Fibroblast of lung (primary cell): Measurements from ENCODE around the gene SHROOM3.

Experiments used
- EZH2 ChIP-seq: IDR thresholded peaks from 2 replicates; pipeline ENCODE4 v1.5.1; 2012; ENCODE audit warnings: low read length, control low read depth, mild to moderate bottlenecking; ENCODE audit errors: missing control alignments
- TF ChIP-seq, protein P1 (sequence below), 2 donors: IDR thresholded peaks in 1 of 2; conservative IDR thresholded peaks in 1 of 2; 1 replicate in 1 of 2; 2 replicates in 1 of 2; pipeline ENCODE4 v1.5.1; 2011 to 2012; ENCODE audit warnings: low read length in 2 of 2, control low read depth in 1 of 2, inconsistent platforms in 1 of 2, low read depth in 1 of 2, mild to moderate bottlenecking in 1 of 2

DNA sequence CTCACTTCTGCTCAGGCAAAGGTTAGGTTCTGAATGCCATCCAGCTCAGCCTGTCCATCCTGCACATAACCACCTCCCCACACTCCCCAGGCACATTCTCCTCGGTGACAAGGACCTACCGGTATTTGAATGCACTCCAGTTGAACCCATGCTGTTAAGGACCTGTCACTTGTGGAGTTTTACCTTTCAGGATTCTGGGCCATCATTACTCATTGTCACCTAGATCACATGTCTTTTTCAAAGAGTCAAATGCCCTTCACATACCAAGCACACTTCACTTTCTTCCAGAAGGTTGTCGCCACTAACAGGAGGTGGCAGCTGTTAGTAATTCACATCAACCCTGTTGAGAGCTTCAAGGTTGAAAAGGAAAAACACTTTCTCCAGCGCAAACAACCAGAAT is 244.7 kb downstream of the SHROOM3 start:
- TF ChIP-seq, protein P1, sequence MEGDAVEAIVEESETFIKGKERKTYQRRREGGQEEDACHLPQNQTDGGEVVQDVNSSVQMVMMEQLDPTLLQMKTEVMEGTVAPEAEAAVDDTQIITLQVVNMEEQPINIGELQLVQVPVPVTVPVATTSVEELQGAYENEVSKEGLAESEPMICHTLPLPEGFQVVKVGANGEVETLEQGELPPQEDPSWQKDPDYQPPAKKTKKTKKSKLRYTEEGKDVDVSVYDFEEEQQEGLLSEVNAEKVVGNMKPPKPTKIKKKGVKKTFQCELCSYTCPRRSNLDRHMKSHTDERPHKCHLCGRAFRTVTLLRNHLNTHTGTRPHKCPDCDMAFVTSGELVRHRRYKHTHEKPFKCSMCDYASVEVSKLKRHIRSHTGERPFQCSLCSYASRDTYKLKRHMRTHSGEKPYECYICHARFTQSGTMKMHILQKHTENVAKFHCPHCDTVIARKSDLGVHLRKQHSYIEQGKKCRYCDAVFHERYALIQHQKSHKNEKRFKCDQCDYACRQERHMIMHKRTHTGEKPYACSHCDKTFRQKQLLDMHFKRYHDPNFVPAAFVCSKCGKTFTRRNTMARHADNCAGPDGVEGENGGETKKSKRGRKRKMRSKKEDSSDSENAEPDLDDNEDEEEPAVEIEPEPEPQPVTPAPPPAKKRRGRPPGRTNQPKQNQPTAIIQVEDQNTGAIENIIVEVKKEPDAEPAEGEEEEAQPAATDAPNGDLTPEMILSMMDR (conservative IDR thresholded peaks at IDR 0.05 in 1 of 2, IDR thresholded peaks at IDR 0.05 in 1 of 2; ENCODE audit: low read depth in 1 of 2, low read length in 2 of 2) = no peak
- TF ChIP-seq EZH2 = no peak
